Measurements from ENCODE around the gene PTGFRN.

DNA sequence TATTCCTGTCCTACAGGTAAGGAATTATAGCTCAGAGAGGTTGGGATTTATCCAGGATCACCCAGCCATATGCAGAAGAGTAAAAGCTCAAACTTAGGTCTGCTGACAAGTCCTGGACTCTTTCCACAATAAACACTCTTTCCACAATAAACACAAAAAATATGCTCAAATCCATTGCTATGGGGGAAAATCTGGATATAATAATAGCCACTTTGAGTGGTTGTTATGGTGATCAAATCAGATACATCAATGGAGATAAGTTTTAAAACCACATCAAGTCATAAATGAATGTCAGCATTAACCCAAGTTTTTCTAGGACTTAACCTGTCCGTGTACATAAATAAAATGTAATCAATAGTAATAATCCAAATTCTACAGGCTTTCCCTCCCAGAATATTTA, 128.1 kb downstream of the PTGFRN start:
- TF ChIP-seq ZNF416 (CRISPR knock-in tag; IDR thresholded peaks at IDR 0.05) = no peak
- TF ChIP-seq TCF7 (CRISPR knock-in tag; IDR thresholded peaks at IDR 0.05; ENCODE audit: low read depth) = no peak
- TF ChIP-seq, protein P1, sequence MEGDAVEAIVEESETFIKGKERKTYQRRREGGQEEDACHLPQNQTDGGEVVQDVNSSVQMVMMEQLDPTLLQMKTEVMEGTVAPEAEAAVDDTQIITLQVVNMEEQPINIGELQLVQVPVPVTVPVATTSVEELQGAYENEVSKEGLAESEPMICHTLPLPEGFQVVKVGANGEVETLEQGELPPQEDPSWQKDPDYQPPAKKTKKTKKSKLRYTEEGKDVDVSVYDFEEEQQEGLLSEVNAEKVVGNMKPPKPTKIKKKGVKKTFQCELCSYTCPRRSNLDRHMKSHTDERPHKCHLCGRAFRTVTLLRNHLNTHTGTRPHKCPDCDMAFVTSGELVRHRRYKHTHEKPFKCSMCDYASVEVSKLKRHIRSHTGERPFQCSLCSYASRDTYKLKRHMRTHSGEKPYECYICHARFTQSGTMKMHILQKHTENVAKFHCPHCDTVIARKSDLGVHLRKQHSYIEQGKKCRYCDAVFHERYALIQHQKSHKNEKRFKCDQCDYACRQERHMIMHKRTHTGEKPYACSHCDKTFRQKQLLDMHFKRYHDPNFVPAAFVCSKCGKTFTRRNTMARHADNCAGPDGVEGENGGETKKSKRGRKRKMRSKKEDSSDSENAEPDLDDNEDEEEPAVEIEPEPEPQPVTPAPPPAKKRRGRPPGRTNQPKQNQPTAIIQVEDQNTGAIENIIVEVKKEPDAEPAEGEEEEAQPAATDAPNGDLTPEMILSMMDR (IDR thresholded peaks at IDR 0.05) = no peak

Data from WTC11 (cell line).